Smooth muscle cell (in vitro differentiated cells): ENCODE data around the gene MAML1. TPM values are rescaled to one million over a fixed set of nuclear protein-coding genes. Genes with fewer than 3 reads are reported as not detected.

ENCODE experiments used
- DNase-seq: peaks from one replicate; lab custom pipeline; 2025; ENCODE audit not compliant: unreplicated experiment; lab: John Stamatoyannopoulos, UW
- H2AFZ ChIP-seq: fragments of 200-600 bp; sonication (generic); 2 replicates; pipeline ENCODE4 v1.6.0; 2016; ENCODE audit warnings: antibody characterized with exemption, low read depth, mild to moderate bottlenecking
- H3F3A ChIP-seq: fragments of 200-600 bp; sonication (generic); 2 replicates; pipeline ENCODE4 v1.6.0; 2017; ENCODE audit warnings: antibody characterized with exemption, low read depth
- H3K27ac ChIP-seq: fragments of 200-600 bp; sonication (generic); 2 replicates; pipeline ENCODE4 v1.5.1; 2016; ENCODE audit warnings: low read depth, mild to moderate bottlenecking
- H3K27me3 ChIP-seq: fragments of 200-600 bp; sonication (generic); 2 replicates; pipeline ENCODE4 v1.6.1; 2016; ENCODE audit warnings: low read depth, mild to moderate bottlenecking
- H3K36me3 ChIP-seq: fragments of 200-600 bp; sonication (generic); 2 replicates; pipeline ENCODE4 v1.5.1; 2016; ENCODE audit warnings: low read depth
- H3K4me1 ChIP-seq: fragments of 200-600 bp; sonication (generic); 2 replicates; pipeline ENCODE4 v1.5.1; 2016; ENCODE audit warnings: low read depth
- H3K4me2 ChIP-seq: fragments of 200-600 bp; sonication (generic); 2 replicates; pipeline ENCODE4 v1.6.0; 2016; ENCODE audit warnings: mild to moderate bottlenecking
- H3K4me3 ChIP-seq: fragments of 200-600 bp; sonication (generic); 2 replicates; pipeline ENCODE4 v1.5.1; 2016; ENCODE audit warnings: mild to moderate bottlenecking
- H3K79me2 ChIP-seq: fragments of 200-600 bp; sonication (generic); 2 replicates; pipeline ENCODE4 v1.6.0; 2016; ENCODE audit warnings: low read depth, mild to moderate bottlenecking
- H3K9ac ChIP-seq: fragments of 200-600 bp; sonication (generic); 2 replicates; pipeline ENCODE4 v1.6.0; 2016; ENCODE audit warnings: low read depth
- H3K9me3 ChIP-seq: fragments of 200-600 bp; sonication (generic); replicated peaks from 2 replicates; pipeline ENCODE4 v1.5.1; 2016; ENCODE audit warnings: low read depth
- H4K20me1 ChIP-seq: fragments of 200-600 bp; sonication (generic); 2 replicates; pipeline ENCODE4 v1.6.0; 2016; ENCODE audit warnings: low read depth
- CTCF ChIP-seq: fragments of 200-600 bp; sonication (generic); IDR thresholded peaks from 2 replicates; pipeline ENCODE4 v1.5.1; 2017; ENCODE audit warnings: borderline replicate concordance, mild to moderate bottlenecking, antibody characterized with exemption; ENCODE audit not compliant: insufficient read depth, poor library complexity, severe bottlenecking
- WGBS: methylation state at CpG from one replicate; pipeline ENCODE4 v1.1.7; 2016; ENCODE audit warnings: low lambda C conversion rate; 5-methylcytosine and 5-hydroxymethylcytosine counted together
- polyA plus RNA-seq: library from polyadenylated mRNA; unstranded; fragments of >200 nt; fragmentation: Nextera tagmentation; extraction: Ambion mirVana; gene quantifications from 2 replicates; pipeline ENCODE4 v1.2.1, GENCODE V29; 2016
- total RNA-seq: library from RNA; depleted of rRNA; stranded (reverse); fragments of >200 nt; gene quantifications from 2 replicates; pipeline ENCODE4 v1.2.3, GENCODE V29; 2014

MAML1 gene
- total and polyA plus RNA-seq, 2 experiments from 2014 or later, result 9.9 to 11.5 TPM

GRCh38 chr5:179820483-179821297 is 88.1 kb downstream of the MAML1 start, which contains the start of gene SQSTM1:
SQSTM1 (plus strand) TSS chr5:179820905; CDS start chr5:179820937, 32 bp downstream.
- TF ChIP-seq CTCF, result no peak
- Histone ChIP-seq H4K20me1 (peaks cover 46% of the 10 kb centered on the region), H3K4me1 (peaks cover 40% of the 10 kb centered on the region), H3F3A (peaks cover 23% of the 10 kb centered on the region), H3K79me2 (peaks cover 29% of the 10 kb centered on the region), H3K4me3 (peak within 1 kb of the TSS; percentile 95), H3K4me2 (peak within 1 kb of the TSS; percentile 96), H3K27ac (peak within 1 kb of the TSS; percentile 100), H2AFZ (no peak within 1 kb of the TSS), H3K9me3 (no peaks in the 10 kb centered on the region), H3K9ac (peak within 1 kb of the TSS; percentile 99), H3K27me3 (no peaks in the 10 kb centered on the region), H3K36me3 (no peaks in the 10 kb centered on the region)
- WGBS, result 4% methylated on average over 38 of the region's 81 CpGs
- peak; percentile 66 for DNase-seq

DNA sequence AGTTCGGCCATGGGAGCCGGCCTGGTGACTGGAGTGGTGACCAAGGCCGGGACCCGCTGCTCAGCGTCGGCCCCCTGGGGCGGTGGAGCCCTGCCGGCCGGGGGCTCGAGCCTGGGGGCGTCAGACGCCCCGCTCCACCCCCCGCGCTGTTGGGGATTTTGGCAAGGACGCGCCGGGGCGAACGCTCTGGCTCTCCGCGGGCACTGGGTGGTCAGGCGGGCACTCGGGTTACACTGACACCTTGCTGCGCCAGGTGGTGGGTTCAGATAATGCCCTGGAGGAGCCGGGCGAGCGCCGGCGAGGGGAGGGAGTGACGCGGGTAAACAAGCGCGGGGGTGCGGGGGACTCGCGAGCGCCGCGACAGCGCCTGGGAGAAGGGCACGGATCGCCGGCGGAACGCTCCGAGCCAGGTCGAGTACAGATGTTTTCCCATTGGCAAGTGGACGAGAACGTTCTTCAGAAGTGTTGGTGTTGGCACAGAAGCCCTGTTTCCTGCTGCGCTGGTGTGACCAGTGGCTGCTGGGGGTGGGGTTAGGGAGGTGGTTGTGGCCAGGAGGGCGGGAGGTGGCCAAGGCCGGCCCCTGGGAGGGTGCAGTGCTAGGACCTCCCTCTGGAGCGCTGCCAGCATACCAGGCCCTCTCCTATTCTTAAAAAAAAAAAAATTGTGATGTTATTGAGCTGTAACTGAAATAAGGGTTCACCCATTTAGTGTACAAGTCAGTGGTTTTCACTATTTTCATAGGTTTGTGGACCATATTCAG is 88.9 kb downstream of the MAML1 start:
- H3K27me3 ChIP-seq, result no peaks in the 10 kb centered on the region
- H3K9me3 ChIP-seq, result no peaks in the 10 kb centered on the region
- peaks cover 54% of the 10 kb centered on the region for H4K20me1 ChIP-seq
- H2AFZ ChIP-seq, result no peak overlapping the region
- peaks cover 29% of the 10 kb centered on the region for H3K79me2 ChIP-seq
- peak overlapping the region; percentile 99 for H3K9ac ChIP-seq
- WGBS, result 1% methylated on average over 47 of the region's 54 CpGs
- H3F3A ChIP-seq, result peaks cover 23% of the 10 kb centered on the region
- H3K4me1 ChIP-seq, result peaks cover 40% of the 10 kb centered on the region
- peak overlapping the region; percentile 100 for H3K27ac ChIP-seq
- no peak for TF ChIP-seq CTCF
- peak overlapping the region; percentile 96 for H3K4me2 ChIP-seq
- peak overlapping the region; percentile 95 for H3K4me3 ChIP-seq
- DNase-seq, result peak; percentile 45
- H3K36me3 ChIP-seq, result peaks cover 5% of the 10 kb centered on the region

DNA sequence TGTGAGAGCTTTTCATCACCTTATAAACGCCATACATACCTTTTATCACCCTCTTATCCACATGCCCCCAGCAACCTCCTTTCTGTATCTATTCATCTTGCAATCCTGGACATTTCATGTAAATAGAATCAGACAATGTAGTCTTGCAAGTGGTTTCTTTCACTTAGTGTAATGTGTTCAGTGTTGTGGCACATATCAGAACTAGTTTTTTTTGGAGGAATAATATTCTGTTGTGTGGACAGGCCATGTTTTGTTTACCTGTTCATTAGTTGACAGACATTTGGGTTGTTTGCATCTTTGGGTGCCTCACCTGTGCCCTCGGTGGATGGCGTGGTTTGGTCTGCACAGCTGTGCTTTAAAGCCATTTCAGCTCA is 89.4 kb downstream of the MAML1 start:
- H3K4me3 ChIP-seq, result peak overlapping the region; percentile 95
- H3K9me3 ChIP-seq, result no peaks in the 10 kb centered on the region
- H3K4me1 ChIP-seq, result peaks cover 36% of the 10 kb centered on the region
- peaks cover 5% of the 10 kb centered on the region for H3K36me3 ChIP-seq
- H2AFZ ChIP-seq, result no peak overlapping the region
- peaks cover 23% of the 10 kb centered on the region for H3F3A ChIP-seq
- no peak for TF ChIP-seq CTCF
- H3K27me3 ChIP-seq, result no peaks in the 10 kb centered on the region
- peak overlapping the region; percentile 96 for H3K4me2 ChIP-seq
- peak overlapping the region; percentile 99 for H3K9ac ChIP-seq
- H4K20me1 ChIP-seq, result peaks cover 59% of the 10 kb centered on the region
- H3K79me2 ChIP-seq, result peaks cover 29% of the 10 kb centered on the region
- DNase-seq, result no peak
- 80% methylated on average over 3 of the region's 3 CpGs for WGBS
- H3K27ac ChIP-seq, result no peak overlapping the region
